NCI-H526 treated with DMSO at 0.1 percent for 48 hours (cell line): ENCODE data around the gene VEPH1.

Experiments
- DNase-seq: peaks from one replicate; lab custom pipeline; 2025; lab: John Stamatoyannopoulos, UW

The VEPH1 gene

DNA sequence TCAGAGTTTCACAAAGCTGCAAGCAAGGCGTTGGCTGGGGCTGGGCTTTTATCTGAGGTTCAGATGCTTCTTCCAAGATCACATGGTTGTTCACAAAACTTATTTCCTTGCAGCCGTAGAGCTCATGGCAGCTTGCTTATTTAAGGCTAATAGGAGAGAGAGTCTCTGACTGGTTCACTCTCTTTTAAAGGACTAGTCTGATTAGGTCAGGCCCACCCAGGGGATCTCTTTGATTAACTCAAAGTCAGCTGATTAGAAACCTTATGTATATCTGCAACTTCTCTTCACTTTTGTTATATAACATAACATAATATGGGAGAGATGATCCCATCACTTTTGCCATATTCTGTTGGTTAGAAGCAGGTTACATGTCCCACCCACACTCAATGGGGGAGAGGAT, 243.4 kb downstream of the VEPH1 start:
- no peak for DNase-seq

DNA sequence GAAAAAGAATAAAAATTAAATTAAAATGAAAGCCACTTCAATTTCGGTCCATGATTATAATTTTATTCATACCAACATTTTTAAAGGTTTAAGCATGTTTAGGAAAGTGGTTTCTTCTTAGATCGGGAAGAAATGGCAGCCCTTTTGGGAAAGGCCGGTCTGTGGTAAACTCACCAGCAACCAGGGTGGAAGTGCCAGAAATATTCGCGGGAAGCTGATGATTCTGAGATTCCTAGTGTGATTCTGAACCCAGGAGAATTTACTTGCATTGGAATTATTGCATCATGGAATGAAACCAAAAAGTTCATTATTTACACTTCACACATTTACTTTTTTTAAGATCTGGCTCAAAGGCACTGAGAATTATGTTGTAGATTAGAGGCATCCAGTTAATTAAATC, 246.1 kb downstream of the VEPH1 start:
- DNase-seq, result no peak

DNA sequence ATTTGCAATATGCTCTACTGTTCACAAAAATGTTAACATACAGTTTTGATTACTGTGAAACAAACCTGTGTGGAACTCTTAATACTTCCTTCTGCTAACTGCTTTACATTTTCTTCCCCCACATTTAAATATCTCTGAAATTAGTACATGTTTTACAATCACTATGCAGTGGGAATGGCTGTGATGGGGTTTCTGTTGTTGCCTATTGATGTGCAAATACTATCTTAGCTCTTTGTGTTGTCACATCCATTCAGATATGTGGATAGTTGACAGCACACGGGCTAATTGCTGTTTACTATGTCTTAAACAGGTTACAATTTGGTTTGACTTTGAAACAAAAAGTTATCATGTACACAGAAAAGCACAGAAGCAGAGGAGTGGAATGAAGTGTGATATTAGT, 247.4 kb downstream of the VEPH1 start:
- no peak for DNase-seq

DNA sequence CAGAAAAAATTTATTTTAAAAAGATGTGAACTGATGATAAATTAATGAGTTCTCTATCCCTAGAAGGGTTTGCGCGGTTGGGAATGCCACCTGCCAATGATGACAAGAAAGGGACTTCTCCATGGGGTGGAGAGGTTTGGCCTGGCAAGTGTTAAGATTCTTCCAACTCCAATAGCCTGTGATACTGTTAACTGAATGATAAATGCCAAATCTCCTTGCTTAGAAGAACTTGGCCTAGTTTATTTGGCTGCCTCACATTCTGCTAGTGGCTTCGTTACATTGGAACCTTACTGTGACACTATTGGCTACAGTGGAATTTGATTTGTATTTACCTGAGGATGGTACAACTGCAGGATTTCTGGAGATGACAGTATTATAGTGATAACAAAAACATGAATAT, 251.5 kb downstream of the VEPH1 start:
- DNase-seq, result no peak

DNA sequence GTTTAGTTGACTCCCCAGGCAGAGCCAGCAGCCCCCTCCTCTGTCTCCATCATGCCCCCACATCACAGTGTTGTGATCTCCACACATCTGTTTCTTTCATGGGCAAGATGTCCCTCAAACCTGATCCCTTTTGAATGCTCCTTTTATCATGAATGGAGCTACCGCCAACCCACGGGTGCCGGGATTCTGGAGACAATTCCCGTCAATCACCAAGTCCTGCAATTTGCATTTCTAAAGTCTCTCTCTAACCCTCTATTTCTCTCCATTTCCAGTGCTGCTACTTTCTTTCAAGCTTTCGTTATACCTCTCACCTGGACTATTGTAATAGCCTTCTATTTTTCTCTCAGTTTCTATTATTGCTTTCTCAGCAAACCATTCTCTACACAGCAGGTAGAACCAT, 253.6 kb downstream of the VEPH1 start:
- DNase-seq, result no peak

DNA sequence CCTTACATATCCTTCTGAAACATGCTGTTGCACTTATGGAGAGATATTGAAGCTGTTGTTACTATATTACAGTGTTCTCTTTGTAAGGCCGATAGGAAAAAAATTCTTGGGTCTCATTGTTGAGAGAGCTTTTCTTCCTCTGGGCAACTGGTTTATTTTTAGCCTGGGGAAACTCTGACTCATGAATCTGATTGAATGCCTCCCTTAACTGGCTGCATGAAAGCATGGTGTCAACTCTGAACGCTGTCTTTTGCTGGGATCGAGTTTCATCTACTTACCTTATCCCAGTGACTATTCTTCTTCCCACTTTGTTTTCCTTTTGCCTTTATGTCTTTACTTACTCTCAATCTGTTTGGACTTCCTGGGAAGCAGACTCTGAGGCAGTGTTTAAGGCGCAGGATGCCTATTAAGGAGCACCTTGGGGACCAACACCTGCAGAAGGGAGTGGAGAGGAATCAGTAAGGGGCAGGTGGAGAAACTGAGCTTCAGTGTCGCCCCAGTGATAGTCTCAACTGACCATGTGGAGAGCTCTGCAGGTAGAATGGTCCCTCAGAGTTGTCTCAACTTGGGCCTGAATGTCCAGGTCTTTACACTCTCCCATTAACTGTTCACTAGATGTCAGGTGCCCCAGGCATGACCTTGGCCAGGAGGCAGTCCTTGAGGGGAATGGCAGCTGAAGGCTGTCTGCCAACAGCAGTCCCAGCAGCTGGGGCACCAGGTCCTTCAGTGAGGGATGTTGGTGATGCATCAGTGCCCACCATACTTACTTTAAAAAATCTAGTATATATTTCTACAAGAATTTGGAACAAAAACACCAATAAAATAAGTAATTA, 254.4 kb downstream of the VEPH1 start:
- no peak for DNase-seq

DNA sequence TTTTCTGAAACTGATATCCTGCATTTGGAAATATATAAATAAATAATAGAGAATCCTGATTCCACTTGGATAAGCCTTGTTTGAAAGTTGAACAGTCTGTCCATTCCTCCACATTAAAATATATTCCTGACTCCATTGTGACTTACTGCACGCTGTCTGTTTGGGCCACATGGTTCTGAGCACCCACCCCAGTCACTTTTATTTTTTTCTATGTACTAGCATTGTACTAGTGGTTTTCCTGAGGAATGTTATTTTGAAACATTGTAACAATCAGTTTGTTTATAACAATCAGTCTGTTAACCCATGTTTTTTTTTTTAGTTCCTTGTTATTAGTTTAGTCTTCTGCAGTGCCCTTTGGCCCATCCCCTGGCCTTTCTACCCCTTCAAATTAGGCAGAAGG, 255.8 kb downstream of the VEPH1 start:
- no peak for DNase-seq

DNA sequence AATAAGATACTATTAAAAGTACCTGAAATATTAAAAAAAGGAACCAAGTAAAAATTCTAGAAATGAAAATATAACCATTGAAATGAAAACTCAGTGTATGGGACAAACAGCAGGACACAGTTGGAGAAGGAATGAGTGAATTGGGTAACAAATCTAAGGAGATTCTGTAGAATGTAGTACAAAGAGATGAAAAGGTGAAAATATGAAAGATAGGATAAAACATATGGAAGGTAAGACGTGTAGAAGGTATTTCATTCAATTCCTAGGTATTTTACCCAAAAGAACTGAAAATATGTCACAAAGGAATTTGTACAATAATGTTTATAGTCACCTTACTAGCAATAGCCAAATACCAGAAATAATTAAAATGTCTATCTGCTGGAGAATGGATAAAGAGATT, 260.4 kb downstream of the VEPH1 start:
- DNase-seq, result no peak

DNA sequence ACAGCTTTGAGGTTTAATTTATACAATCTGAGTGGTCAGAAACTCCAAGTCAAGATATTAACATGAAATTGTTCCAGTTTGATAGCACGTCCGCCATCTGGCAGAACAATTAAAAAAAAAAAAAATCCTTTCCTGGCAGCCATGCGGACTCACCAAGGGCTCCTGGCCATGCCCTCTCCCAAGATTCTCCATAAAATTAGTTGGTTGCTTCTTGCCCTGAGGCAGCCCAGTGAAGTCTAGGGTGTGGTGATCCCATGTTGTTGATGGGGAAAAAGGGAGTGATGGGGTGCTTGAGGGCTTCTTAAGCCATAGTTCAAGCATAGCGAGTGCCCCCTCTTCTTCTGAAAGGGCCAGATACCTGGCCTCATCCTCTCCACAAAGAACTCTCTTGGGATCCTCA, 261.6 kb downstream of the VEPH1 start:
- no peak for DNase-seq

DNA sequence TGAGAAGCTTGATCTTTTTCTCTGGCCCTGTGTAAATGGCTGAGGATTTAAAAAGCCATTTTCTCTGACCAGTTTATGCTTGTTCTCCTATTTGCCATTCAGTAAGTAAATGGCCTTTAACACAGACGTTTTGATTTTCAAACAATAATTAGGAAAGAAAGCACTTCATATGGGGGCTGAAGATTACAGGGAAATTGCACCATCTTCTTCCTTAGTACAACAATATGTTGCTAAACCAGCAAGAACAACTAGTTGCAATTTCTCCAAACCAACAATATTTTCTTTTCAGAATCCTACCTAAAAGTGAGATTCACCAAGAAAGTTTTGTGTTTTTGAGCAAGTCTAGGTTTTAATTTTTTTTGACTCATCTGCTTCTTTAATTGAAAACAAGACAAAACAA, 262.8 kb downstream of the VEPH1 start:
- no peak for DNase-seq

DNA sequence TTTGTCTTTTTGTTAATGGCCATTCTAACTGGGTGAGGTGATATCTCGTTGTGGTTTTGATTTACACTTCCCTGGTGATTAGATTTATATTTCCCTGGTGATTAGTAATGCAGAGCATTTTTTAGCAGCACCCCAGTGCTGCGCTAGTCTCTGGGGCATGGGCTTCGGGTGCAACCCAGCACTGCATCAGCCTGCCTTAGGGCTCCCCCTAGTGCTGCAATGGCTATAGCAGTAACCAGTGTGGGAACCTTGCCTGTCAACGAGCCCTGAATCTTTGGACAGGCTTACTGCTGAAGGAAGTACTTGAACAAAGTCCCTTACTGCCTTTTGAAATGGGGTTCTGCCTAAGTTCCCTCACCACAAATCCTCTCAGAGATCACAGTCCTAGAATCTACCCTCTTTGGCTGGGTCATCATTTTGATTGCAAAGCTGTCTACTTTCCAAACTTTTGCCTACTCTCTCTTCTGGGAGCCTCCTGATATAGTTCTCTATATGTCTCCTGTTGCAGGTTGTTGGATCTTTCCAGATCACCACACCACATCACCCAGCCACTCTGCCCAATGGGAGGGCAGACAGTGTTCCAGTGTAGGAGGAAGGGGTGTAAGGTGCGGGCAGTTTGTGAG, 264.0 kb downstream of the VEPH1 start:
- peak; percentile 46 for DNase-seq

DNA sequence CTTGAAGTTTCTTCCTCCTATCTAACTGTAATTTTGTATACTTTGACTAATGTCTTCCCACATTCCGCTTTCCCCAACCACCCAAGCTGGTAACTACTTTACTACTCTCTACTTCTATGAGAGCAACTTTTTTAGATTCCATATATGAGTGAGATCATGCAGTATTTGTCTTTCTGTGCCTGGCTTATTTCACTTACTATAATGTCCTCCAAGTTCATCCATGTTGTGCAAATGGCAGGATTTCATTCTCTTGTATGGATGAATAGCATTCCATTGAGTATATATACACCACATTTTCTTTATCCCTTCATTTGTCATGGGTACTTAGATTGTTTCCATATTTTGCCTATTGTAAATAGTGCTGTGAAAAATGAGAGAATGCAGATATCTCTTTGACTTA, 264.8 kb downstream of the VEPH1 start:
- DNase-seq, result peak; percentile 66

DNA sequence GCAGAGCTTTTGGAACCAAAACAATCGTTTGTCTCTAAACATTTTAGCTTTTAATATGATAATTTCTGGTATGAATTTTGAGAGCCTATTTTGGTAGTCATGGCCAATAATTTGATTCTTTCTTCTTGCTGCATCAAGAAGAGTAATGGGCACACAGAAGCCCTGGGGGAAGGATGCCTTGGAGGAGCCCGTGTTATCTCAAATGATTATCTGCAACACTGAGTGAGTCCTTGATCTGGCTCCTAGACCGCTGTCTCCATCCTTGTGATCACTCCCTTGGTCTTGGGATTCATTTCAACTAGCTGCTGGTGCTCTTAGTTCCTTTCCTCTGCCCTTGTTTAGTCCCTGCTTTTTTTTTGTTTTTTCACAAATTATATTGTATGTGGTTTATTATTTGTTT, 265.3 kb downstream of the VEPH1 start:
- no peak for DNase-seq

DNA sequence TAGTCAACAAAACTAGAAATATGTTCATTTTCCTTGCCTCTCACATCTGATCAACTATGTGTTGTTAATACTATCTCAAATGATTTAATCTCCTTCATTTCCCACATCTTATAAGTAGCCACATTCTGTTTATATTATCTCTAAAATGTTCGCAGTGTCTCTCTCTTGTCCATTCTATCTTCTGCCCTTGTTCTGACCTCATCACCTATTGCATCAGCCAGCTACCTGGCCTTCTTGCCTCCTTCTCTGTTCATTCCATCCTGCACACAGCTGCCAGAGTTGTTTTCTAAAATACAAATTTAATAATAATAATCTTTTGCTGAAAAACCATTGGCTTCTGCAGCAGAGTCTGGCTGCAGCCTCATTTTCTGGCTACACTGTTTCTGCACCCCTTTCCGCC, 267.9 kb downstream of the VEPH1 start:
- DNase-seq, result no peak

DNA sequence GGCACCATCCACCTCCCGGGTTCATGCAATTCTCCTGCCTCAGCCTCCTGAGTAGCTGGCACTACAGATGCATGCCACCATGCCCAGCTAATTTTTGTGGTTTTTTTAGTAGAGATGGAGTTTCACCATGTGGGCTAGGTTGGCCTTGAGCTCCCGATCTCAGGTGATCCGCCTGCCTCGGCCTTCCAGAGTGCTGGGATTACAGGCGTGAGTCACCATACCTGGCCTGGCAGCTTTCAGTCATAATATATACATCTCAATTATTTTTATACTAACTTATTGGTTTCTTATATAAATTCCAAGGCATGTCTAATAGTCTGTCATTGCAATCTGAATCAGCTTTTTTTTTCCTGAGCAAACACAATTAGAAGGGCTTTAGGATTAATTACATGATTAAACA, 269.3 kb downstream of the VEPH1 start:
- DNase-seq, result no peak

DNA sequence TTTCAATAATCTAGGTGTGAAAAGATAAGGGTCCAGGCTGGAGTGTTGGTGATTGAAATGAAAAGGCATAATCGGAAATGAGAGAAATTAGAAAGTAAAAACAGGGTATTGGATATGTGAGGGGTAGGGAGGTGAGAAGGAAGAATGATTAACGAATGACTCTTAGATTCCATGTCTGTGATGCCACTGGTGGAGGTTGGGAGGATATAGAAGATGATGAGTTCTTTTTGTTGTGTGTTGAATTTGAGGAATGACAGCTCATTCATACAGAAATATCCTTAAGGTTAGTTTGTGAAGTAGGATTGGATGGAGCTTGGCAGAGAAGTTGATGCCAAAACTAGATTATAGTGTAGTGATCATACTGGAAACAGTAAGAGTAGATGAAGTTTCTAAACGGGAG, 271.1 kb downstream of the VEPH1 start:
- no peak for DNase-seq

DNA sequence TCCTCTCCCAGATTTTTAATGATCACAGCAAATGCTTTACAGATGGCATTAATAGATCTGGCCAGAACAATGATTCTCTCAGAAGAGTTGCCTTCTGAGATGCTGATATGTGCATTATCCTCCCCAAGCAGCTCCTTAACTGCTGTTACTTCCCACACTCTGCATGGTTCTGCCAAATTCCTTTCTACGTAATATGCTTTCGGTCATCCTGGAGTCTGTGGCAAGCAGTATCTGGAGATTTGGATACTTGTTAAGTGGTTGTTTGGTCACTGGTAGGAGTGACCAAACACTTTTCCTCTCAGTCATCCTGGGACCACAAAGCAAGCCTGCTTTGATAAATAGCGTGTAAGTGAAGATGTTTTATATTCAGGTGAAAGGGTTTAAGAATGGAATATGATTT, 272.1 kb downstream of the VEPH1 start:
- no peak for DNase-seq

DNA sequence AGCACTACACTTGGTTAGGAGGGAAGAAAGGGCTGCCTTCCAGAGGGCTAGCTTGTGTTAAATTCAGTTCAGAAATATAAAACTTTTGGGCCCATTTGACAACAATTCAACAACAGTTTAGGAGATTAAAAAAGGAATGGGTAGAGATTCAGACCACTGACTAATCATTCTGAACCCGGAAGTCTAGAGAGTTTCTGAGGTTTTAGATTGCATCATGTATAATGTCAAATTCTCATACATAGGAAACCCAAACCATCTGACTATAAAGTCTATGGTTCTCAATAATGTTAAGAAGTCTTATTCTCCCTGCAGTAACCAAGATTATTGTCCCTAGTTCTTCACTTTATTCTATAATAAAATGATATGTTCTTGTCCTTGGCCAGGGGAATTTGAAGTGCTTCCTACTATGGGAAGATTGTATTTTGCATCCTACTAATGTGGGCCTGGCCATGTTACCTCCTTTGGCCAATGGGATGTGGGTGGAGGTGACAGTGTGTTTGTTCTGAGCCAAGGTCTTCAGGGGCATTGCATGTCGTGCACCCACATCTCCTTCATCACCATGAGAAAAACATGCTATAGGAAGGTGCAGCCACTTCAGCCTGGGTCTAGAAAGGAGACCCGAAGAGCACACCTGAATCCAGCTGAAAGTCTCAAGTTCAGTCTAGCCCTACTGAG, 276.9 kb downstream of the VEPH1 start:
- no peak for DNase-seq

DNA sequence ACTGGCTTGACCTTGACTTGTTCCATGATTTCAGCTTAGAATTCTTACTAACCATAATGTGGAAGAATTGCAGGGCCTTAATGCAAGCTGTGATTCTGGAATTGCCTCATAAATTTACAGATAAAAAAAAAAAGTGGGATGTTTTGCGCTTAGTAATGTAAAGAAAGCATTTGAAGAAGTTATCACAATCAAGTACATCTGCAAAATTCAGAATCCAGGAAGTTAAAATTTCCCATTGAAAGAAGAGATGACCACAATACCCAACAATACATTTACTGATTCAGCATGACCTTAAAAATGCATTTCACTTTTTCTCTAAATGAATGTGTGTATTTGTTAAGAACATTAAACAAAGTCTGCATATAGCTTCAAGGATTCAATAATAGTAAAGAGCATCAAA, 278.2 kb downstream of the VEPH1 start:
- no peak for DNase-seq

DNA sequence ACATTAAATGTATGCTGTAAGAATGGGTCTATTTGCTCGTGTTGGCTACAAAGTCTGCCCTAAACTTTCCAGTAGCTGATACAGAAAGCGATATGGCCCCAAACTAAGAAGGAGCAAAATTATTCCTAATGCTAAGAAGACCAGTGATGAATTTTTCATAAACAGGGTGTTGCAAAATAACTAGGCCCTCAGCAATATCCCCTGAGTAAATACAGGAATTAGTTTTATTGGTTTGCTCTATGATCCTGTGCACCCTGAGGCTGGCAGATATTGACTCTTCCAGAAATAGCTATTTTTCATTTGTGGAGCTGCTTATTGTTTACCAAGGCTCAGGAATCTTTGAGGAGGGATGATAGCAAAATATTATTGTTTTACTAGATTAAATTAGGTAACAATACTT, 282.3 kb downstream of the VEPH1 start:
- no peak for DNase-seq

DNA sequence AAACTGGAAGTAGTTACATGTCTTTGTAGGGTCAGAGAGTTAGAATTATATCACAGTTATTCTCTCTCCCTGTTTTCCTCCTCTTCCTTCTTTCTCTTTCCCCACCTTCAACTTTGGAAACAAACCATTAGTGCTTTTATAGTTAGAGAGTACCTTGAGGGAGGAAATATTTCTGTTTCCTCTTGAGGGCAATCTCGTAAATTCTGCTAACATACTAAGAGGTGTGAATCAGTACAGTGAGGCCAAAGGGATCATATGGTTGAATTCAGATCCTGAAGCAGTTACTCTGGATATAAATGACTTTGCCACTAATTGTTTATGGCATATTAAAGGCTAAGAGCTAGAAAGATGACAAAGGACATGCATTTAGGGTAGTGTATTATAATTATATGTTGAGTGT, 283.0 kb downstream of the VEPH1 start:
- DNase-seq, result no peak

DNA sequence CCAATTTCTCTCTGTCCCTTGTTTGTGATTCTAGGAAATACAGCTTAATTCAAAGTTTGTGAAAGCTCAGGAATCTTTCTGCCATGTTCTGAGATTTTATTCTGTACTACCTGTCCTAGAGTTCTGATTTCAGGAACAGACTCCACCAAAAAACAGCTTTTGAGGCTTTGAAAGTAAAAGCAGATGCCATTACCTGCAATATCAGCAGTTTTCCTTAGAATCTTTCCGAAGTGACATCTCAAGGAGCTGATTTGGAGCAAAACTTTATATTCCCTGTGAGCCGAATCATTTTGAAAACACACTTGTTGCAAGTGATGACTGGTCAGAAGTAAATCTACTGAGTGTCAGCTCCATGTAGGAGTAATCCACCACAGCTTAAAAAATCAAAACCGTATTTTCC, 284.0 kb downstream of the VEPH1 start:
- DNase-seq, result no peak
